Dermis blood vessel endothelial cell (primary cell): ENCODE data around the gene GMCL1. TPM values are rescaled to one million over a fixed set of nuclear protein-coding genes. Genes with fewer than 3 reads are reported as not detected.
A peak's percentile ranks its signal among the peaks of the same experiment; 100 is the strongest.
"Not testable (repeated sequence)": the region's sequence is repeated elsewhere in the genome, so short reads cannot be mapped to it uniquely, and the experiment has no call there.

ENCODE experiments used
- DNase-seq: peaks from one replicate; pipeline ENCODE4 v3.0.0; 2010
- total RNA-seq: library from RNA; depleted of rRNA; stranded (reverse); fragments of >200 nt; gene quantifications from 2 replicates; pipeline ENCODE4 v1.2.3, GENCODE V29; 2014

The GMCL1 gene
- 12.1 and 13.6 TPM in 2 replicates for total RNA-seq

GRCh38 chr2:69829256-69830044, at the start of gene GMCL1:
GMCL1 (plus strand) TSS chr2:69829660; CDS start chr2:69829893, 233 bp downstream.
- DNase-seq: peak; percentile 98

GRCh38 chr2:69780921-69781320, 48.5 kb upstream of the GMCL1 start:
- no peak for DNase-seq

GRCh38 chr2:69781321-69782248, 47.9 kb upstream of the GMCL1 start:
- DNase-seq: peak; percentile 58

GRCh38 chr2:69784228-69784627, 45.2 kb upstream of the GMCL1 start:
- no peak for DNase-seq

GRCh38 chr2:69785358-69785757, 44.1 kb upstream of the GMCL1 start:
- DNase-seq: no peak

GRCh38 chr2:69786052-69786560, 43.4 kb upstream of the GMCL1 start:
- DNase-seq: no peak

- DNase-seq: no peak
These were observed 40.2 kb upstream of the GMCL1 start for GRCh38 chr2:69789175-69789721.

GRCh38 chr2:69789772-69790600, 39.5 kb upstream of the GMCL1 start:
- DNase-seq: no peak

- no peak for DNase-seq
These were observed 38.9 kb upstream of the GMCL1 start for GRCh38 chr2:69790601-69790959.

- DNase-seq: no peak
These were observed 38.4 kb upstream of the GMCL1 start for GRCh38 chr2:69791045-69791444.

GRCh38 chr2:69796174-69796573, 33.3 kb upstream of the GMCL1 start:
- no peak for DNase-seq

- DNase-seq: no peak
These were observed 32.2 kb upstream of the GMCL1 start for GRCh38 chr2:69797235-69797634.

- DNase-seq: no peak
These were observed 31.6 kb upstream of the GMCL1 start for GRCh38 chr2:69797836-69798289.

- DNase-seq: no peak
These were observed 31.1 kb upstream of the GMCL1 start for GRCh38 chr2:69798290-69798908.

- peak; percentile 73 for DNase-seq
These were observed 30.4 kb upstream of the GMCL1 start for GRCh38 chr2:69798909-69799526.

GRCh38 chr2:69801745-69802290, 27.6 kb upstream of the GMCL1 start:
- DNase-seq: no peak

GRCh38 chr2:69802781-69803367, 26.6 kb upstream of the GMCL1 start:
- DNase-seq: not testable (repeated sequence)

GRCh38 chr2:69804416-69804815, 25.0 kb upstream of the GMCL1 start:
- DNase-seq: no peak

- no peak for DNase-seq
These were observed 23.6 kb upstream of the GMCL1 start for GRCh38 chr2:69805887-69806286.

- no peak for DNase-seq
These were observed 21.5 kb upstream of the GMCL1 start for GRCh38 chr2:69807821-69808540.
